ENCODE data around the gene DDX1.

GRCh38 chr2:15548974-15549373, 42.7 kb upstream of the DDX1 start:
- no peak for TF ChIP-seq JUN (IDR thresholded peaks at IDR 0.05; ENCODE audit: borderline replicate concordance, low read depth, low read length)
- TF ChIP-seq JUN (CRISPR knock-in tag; IDR thresholded peaks at IDR 0.05; ENCODE audit: borderline replicate concordance) = no peak
- no peak for TF ChIP-seq MAX (CRISPR knock-in tag; IDR thresholded peaks at IDR 0.05)
- no peak for TF ChIP-seq EZH2 (IDR thresholded peaks at IDR 0.05; ENCODE audit: borderline replicate concordance, low read depth, low read length)
- TF ChIP-seq NR3C1 (CRISPR knock-in tag; IDR thresholded peaks at IDR 0.05) = no peak
- no peak for TF ChIP-seq ZFX (CRISPR knock-in tag; IDR thresholded peaks at IDR 0.05)
- no peak for TF ChIP-seq KAT2B (IDR thresholded peaks at IDR 0.05; ENCODE audit: low read depth, low read length)

All from K562 (cell line).